Endothelial cell of hepatic sinusoid (primary cell): Measurements from ENCODE around the gene USP3.
"Not testable (repeated sequence)": the region's sequence is repeated elsewhere in the genome, so short reads cannot be mapped to it uniquely, and the experiment has no call there.

Experiments used
- in situ Hi-C: cut with HindIII; loops from 2 replicates; pipeline ENCODE4 v1.10.0; 2017; ENCODE audit warnings: low sequenced_read_pairs

Gene USP3

GRCh38 chr15:63604281-63604680, 99.9 kb downstream of the USP3 start:
- in situ Hi-C loops: no loop called here

DNA sequence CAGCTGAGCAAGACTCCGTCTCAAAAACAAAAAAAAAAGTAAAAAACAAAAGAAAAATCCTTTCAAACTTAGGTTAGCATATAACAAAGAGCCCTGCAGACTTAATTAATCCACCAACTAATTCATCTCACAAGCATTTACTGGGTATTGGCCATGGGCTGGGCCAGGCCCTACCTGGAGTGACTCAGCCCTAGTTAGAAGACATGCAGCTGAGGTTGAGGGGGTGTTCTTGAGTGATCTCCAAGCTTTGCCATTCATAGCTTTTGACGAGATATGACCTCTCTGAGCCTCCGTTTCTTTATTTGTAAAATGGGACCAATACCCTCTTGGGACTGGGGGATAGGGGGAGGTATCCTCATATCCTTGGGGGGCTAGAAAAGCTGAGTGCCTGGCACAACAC, 100.6 kb downstream of the USP3 start:
- in situ Hi-C loops: no loop called here

GRCh38 chr15:63605816-63606215, 101.4 kb downstream of the USP3 start:
- in situ Hi-C loops: no loop called here

DNA sequence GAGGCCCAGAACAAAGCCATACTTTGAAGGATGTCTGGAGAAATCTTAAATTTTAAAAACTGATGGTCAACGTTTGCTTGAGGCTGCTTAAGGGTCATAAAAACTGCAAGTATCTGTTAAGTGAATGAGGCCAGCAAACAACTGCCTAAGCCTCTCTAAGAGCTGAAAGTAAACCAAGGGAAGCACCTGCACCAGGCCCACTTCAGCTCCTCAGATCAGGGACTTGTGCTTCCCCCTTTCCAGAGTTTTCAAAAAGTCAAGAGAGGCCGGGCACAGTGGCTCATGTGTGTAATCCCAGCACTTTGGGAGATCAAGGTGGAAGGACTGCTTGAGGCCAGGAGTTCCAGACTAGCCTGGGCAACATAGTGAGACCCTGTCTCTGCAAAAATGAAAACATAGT, 101.9 kb downstream of the USP3 start:
- in situ Hi-C loops: no loop called here

DNA sequence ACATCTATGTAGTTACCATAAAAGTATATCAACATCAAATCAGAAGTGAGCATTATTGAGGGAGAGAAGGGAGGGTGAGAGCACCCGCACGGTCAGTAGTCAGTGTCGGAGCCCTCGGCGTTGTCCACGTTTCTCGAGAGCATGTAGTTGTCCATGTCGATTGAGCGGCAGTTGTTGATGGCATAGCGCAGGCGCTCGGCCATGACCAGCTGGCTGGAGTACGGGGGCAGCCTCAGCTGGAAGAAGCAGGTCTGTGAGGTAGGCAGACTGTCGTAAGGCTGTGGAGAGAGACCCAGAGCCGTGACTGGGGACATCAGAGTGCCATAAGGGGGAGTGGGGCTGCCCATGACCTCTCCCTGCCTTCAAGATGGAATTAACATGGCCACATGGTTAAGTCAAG, 104.6 kb downstream of the USP3 start:
- in situ Hi-C loops: no loop called here

DNA sequence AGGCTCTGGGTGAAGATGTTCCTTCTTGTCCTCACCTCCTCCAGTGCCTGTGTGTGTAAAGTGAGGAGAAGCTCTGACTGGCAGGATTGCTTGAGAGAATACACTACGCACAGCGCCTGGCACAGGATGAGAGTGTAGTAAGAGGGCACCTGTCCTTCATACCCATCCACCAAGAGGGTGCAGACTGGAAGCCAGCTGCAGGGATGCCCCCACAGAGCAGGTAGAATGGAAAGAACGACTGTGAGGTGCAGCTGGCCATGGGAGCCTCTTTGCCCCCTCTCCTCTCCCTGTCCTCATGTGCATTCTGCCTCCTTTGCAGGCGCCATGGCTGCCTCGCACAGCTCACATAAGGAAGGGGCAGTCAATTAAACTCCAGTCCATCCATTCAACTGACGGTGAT, 105.1 kb downstream of the USP3 start:
- in situ Hi-C loops: no loop called here

DNA sequence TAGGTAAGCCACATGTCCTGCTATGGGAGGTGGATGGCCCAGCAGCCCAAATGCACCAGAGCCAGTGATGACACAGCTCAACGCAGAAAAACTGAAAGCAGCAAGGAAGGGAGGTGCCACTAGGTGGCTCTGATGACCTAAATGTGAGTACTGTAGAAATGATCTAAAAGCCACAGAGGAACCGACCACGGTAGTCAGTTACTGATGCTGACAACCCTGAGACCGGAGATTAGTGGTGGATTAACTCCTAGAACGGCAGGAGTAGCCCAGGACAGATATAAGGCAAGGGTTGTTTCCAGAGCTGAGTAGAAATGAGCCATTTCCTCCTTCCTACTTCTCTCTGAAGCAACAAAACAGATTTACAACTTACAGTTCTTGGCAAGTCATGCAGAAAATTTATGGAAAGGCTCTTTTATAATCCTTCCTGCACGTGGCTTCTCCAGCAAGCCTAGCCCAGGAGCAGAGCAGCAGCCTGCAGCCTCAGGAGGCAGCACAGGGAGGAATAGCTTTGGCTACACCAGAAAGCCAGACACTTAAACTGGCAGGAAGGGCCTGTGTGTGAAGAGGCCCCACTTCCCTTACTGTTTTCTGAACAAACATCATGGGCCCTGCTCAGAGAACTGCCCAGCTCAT, 105.9 kb downstream of the USP3 start:
- in situ Hi-C loops: no loop called here

GRCh38 chr15:63611177-63611576, 106.8 kb downstream of the USP3 start:
- in situ Hi-C loops: no loop called here

DNA sequence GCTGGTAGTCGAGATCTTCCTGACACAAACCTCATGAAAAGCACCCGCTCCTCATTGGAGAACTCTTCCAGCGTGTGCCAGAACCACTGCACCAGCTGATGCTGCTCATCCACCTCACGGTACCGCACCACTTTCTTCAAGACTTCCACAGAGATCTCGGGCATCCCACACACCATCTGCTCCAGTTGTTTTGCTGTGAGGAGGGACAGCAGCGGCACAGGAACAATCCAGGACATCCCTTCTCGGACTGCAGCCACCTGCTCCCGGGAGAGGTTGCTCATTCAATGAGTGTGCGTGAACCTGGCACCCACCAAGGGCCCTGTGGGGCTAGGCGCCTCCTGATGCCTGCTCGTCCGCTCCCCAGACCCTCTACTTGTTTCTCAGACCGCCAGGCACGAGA, 107.9 kb downstream of the USP3 start:
- in situ Hi-C loops: no loop called here

DNA sequence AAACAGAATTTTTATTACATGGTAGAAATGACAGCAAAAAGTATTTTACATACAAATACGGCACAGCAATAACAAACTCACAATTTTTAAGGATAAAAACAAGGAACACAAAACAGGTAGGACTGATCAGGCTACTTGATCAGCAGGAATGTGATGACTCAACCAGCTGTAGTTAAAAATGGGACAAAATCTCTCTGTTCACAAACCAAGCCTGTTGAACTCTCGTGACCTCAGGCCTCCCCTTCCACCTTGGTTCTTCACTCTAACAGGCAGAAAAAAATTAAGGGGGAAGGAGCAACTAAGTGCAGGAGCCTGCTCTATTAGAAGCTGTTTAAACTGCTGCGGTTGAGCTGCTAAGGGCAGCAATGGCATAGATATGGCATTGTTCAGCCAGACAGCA, 111.5 kb downstream of the USP3 start:
- in situ Hi-C loops: no loop called here

- in situ Hi-C loops: not testable (repeated sequence)
These were observed 112.8 kb downstream of the USP3 start for GRCh38 chr15:63617147-63617546.

- in situ Hi-C loops: not testable (repeated sequence)
These were observed 113.2 kb downstream of the USP3 start for GRCh38 chr15:63617627-63618026.

DNA sequence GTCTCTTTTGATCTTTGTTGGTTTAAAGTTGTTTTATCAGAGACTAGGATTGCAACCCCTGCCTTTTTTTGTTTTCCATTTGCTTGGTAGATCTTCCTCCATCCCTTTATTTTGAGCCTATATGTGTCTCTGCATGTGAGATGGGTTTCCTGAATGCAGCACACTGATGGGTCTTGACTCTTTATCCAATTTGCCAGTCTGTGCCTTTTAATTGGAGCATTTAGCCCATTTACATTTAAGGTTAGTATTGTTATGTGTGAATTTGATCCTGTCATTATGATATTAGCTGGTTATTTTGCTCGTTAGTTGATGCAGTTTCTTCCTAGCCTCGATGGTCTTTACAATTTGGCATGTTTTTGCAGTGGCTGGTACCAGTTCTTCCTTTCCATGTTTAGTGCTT, 116.4 kb downstream of the USP3 start:
- in situ Hi-C loops: not testable (repeated sequence)

DNA sequence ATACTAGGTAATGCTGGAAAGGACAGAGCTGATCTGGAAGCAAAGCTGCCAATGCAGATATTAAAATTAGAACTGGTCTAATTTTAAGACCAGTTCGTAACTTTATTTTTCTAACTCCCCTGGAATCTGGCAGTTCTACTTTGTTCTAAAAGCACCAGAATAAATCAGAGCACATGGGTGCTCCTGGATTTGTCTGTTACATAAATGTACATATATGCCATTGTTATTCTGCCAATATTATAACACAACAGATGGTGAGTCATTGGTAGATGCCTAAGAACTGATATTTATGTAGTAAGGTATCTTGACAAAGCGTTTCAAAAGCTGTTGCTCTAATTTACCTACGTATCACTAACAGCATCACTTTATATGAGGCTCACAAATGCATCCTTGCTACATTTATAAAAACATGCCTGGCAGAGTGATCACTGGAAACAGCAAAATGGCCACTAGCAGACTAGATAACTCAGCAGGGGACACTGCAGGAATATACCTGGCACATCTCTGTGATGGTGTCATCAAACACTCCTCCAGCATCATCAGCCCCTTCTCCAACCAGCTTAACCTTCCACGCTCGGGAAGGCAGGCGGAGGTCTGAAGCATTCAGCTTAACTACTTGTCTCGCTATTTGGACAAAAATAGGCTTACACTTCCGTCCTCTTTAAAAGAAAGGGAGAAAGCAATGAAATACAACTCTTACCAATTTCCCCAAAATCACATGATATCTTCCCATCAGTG, 119.0 kb downstream of the USP3 start:
- in situ Hi-C loops: no loop called here

- in situ Hi-C loops: no loop called here
These were observed 122.6 kb downstream of the USP3 start for GRCh38 chr15:63626955-63627354.

DNA sequence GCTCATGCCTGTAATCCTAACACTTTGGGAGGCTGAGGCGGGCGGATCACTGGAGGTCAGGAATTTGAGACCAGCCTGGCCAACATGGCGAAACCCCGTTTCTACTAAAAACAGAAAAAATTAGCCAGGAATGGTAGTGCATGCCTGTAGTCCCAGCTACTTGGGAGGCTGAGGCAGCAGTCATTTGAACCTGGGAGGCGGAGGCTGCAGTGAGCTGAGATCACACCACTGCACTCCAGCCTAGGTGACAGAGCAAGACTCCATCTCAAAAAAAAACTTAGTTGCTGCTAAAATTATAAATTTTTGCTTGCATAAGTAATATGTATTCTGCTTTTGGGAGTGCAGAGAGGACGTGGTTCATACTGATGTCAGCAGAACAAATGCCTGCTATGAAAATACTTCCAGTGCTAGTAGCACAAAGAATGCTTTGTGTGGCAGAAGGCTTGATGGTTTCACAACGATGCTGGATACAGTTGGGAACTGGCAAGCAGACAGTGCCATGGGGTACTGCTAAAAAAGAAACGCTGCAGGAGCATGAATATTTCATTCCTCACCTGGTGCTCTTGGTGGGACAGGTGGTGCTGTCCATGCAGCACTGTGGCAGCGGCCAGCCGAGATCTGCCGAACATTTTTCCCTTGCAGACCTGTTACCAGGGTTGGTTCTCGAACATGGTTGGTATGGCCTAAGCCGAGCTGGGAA, 123.9 kb downstream of the USP3 start:
- in situ Hi-C loops: no loop called here

DNA sequence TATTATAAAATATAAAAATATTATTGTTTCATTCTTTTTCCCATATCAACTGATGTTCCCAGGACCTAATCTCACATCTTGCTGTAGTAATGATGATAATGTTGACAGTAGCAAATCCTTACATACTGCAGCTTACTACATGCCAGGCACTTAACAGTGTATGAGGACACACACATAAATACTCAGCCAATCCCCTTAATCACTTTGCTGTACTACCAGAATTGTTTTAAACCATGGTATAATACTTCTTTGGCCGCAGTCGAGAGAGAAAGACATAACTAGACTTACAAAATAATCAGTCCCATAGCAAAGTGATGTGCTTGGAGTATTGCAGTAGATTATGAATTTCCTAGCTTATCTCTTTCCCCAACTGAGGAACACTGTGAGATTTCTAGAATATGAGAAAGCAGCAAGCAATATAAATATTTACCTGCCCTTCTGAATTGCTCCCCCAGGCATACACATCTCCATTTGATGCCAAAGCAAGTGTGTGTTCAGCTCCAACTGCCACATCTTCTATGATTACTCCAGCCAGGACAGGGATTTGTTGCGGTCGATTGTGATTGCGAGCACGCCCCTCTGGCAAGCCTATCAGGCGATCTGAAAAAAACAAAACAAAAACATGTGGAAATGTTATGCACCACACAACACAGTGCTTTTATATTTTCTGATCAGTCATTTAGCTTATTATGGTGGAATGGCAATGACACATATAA, 125.8 kb downstream of the USP3 start:
- in situ Hi-C loops: no loop called here

DNA sequence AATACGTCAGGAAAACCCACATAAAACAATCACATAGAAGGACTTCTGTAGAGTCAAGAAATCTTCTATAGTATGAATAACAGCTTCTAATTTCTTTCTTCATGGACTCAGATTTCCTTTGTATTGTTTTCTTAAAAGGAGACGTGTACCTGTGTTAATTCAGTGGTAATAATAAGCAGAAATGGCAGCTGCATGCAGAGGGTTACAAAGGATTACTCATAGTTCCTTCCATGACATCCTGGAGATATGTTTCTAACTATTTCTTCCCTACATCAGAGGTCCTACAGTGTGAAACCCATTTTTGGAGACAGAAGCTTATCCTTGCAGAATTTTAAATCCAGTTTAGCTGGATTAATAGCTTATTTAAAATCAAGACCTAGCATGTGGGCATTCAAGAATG, 128.9 kb downstream of the USP3 start:
- in situ Hi-C loops: no loop called here

- in situ Hi-C loops: no loop called here
These were observed 129.8 kb downstream of the USP3 start for GRCh38 chr15:63634154-63634553.

DNA sequence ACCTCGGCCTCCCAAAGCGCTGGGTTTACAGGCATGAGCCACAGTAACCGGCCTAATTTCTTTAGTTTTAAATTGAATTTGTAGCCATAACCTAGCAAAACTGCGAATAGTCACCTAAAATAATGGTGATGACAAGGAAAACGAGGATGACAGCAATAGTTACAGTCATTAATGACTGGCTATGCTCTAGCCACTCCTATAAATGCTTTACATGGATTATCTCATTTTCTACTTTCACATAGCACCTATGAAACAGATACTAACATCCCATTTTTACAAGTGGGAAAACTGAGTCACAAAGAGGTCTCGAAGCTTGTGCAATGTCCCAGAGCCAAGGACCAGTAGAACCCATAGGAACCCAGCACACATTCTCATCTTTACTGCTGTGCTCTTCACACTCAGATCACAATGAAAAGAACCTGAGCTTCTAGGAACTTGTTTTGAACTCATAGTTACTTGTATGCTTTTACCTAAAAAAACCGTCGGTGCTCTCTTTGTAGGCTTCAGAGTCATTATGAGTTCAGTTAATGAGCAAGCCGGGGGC, 132.2 kb downstream of the USP3 start:
- in situ Hi-C loops: no loop called here

DNA sequence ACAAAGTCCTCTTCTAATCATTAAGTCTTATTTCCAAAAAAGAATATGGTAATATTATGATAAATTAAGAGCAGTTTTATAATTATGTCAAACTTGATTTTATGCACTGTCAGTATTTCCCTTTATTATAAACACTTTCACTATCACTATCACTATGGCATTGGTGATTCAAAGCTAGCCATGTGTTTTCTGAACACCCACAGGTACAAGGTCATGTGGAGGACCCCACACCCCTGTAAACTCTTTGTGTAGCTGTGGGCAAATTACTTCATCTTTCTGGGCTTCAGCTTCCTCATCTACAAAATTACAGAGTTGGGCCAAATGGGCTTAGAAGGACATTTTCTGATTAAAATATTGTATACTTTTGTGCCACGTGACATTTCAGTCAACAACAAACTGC, 134.4 kb downstream of the USP3 start:
- in situ Hi-C loops: no loop called here
